Measurements from ENCODE around the gene P3H1. TPM values are rescaled to one million over a fixed set of nuclear protein-coding genes. Genes with fewer than 3 reads are reported as not detected.
A peak's percentile ranks its signal among the peaks of the same experiment; 100 is the strongest.
"Not testable (repeated sequence)": the region's sequence is repeated elsewhere in the genome, so short reads cannot be mapped to it uniquely, and the experiment has no call there.

The P3H1 gene
- total RNA-seq, 2 experiments from 2014 or later: 44.1 to 49.9 TPM

DNA sequence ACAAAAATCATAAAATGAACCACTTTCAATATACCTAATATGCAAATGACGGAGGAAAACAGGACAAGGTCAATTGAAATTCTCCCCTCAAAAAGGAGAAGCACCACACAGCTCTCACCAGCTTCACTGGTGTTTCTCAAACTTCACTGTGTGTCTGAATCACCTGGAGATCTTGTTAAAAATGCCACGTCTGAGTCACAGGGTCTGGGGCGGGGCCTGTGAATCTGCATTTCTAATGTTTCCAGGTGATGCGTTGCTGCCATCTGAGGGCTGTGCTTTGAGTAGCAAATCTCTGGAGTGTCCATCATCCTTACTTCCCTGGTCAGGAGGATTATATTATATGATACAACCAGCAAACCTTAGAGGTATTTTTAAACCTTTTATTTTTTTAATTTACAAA lies 35.8 kb downstream of the P3H1 start:
- POLR2A ChIA-PET: interaction anchor here (0.5 kb wide), 1 partner anchor 155 kb away, joined by 4 read pairs; no protein-coding TSS in a partner anchor
- peaks cover 3% of the 10 kb centered on the region for H3K4me1 Mint-ChIP-seq
- H3K27ac Mint-ChIP-seq: no peak overlapping the region
- H3K9me3 Mint-ChIP-seq: no peaks in the 10 kb centered on the region
- ATAC-seq (ENCODE audit: low read depth) (no peak), DNase-seq (no peak)
- no peak overlapping the region for H3K4me3 Mint-ChIP-seq
- H3K36me3 Mint-ChIP-seq: no peaks in the 10 kb centered on the region
- H3K27me3 Mint-ChIP-seq: no peaks in the 10 kb centered on the region

DNA sequence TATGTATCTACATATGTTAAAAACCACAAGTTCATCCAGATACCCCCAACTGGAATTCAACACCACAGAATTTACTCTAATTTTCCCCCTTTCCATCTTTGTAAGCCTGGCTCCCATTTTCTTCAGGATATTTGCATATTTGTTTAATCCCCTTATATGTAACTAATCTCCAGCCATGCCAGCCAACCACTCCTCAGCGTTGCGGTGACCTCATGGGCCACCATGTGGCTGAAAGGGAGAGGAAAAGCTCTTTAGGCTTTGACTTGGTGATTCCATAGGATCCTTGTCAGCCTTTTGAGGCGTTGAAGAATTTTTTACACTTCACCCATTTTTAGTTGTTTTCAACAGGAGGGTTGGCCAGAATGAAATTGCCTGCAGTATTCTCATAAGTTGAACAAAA lies 36.8 kb downstream of the P3H1 start:
- H3K9me3 Mint-ChIP-seq: no peaks in the 10 kb centered on the region
- POLR2A ChIA-PET: no interaction called here
- peaks cover 2% of the 10 kb centered on the region for H3K27me3 Mint-ChIP-seq
- H3K27ac Mint-ChIP-seq: no peak overlapping the region
- H3K4me3 Mint-ChIP-seq: no peak overlapping the region
- H3K4me1 Mint-ChIP-seq: peaks cover 3% of the 10 kb centered on the region
- DNase-seq: no peak
- no peak for ATAC-seq (ENCODE audit: low read depth)
- H3K36me3 Mint-ChIP-seq: no peaks in the 10 kb centered on the region

DNA sequence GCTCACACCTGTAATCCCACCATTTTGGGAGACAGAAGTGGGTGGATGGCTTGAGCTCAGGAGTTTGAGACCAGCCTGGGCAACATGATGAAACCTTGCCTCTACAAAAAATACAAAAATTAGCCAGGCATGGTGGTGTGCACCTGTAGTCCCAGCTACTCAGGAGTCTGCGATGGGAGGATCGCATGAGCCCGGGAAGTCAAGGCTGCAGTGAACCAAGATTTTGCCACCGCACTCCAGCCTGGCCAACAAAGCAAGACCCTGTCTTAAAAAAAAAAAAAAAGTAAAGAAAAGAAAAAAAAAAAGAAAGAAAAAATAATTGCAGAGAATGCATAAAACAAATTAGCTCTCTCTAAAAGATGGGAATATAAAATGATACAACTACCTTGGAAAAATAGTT lies 41.0 kb downstream of the P3H1 start:
- H3K36me3 Mint-ChIP-seq; H3K27me3 Mint-ChIP-seq; H3K27ac Mint-ChIP-seq; DNase-seq; H3K4me1 Mint-ChIP-seq; H3K4me3 Mint-ChIP-seq; H3K9me3 Mint-ChIP-seq; ATAC-seq (ENCODE audit: low read depth): not testable (repeated sequence)
- POLR2A ChIA-PET: interaction anchor here (0.7 to 1.1 kb wide), 2 partner anchors 24 to 68 kb away, joined by 4 read pairs; no protein-coding TSS in a partner anchor

DNA sequence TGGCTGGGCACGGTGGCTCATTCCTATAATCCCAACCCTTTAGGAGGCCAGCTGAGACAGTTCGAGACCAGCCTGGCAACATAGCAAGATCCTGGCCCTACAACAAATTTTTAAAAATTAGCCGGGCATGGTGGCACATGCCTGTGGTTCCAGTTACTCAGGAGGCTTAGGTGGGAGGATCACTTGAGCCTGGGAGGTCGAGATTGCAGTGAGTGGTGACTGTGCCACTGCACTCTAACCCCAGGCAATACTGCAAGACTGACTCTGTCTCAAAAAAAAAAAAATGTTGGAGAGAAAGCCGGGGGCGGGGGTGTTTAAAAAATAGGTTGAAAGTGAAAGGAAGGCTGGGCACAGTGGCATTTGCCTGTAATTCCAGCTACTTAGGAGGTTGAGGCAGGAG lies 43.3 kb downstream of the P3H1 start:
- no peak for ATAC-seq (ENCODE audit: low read depth)
- Mint-ChIP-seq H3K27ac (no peak overlapping the region), H3K36me3 (peaks cover 3% of the 10 kb centered on the region), H3K4me1 (no peaks in the 10 kb centered on the region), H3K27me3 (peaks cover 8% of the 10 kb centered on the region), H3K4me3 (no peak overlapping the region), H3K9me3 (no peaks in the 10 kb centered on the region)
- POLR2A ChIA-PET: interaction anchor here (0.7 kb wide), 1 partner anchor 993 kb away, joined by 3 read pairs; no protein-coding TSS in a partner anchor
- no peak for DNase-seq

DNA sequence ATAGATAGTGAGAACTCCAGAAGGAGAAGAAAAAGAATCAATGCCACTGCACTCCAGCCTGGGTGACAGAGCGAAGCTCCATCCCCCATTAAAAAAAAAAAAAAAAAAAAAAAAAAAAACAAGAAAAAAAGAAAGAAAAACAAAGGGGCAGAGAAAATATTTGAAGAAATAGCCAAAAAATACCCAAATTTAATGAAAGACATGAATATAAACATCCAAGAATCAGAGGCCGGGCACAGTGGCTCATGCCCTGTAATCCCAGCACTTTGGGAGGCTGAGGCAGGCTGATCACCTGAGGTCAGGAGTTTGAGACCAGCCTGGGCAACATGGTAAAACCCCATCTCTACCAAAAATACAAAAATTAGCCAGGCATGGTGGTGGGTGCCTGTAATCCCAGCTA lies 44.4 kb downstream of the P3H1 start:
- H3K4me3 Mint-ChIP-seq; H3K27ac Mint-ChIP-seq; H3K4me1 Mint-ChIP-seq; DNase-seq; H3K9me3 Mint-ChIP-seq; H3K27me3 Mint-ChIP-seq; ATAC-seq (ENCODE audit: low read depth); POLR2A ChIA-PET: not testable (repeated sequence)
- peaks cover 12% of the 10 kb centered on the region for H3K36me3 Mint-ChIP-seq

DNA sequence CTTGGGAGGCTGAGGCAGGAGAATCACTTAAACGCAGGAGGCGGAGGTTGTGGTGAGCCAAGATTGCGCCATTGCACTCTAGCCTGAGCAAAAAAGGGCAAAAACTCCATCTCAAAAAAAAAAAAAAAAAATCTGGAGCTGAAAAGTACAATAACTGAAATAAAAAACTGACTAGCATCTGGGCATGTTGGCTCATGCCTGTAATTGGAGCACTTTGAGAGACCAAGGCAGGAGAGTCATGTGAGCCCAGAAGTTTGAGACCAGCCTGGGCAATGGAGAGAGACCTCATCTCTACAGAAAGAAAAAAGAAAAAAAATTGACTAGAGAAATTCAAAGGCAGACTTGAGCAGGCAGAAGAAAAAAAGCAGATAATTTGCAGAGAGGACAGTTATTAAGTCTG lies 44.9 kb downstream of the P3H1 start:
- DNase-seq (no peak), ATAC-seq (ENCODE audit: low read depth) (no peak)
- Mint-ChIP-seq H3K4me1 (no peaks in the 10 kb centered on the region), H3K27ac (no peak overlapping the region), H3K9me3 (no peaks in the 10 kb centered on the region), H3K36me3 (peaks cover 15% of the 10 kb centered on the region), H3K27me3 (peaks cover 8% of the 10 kb centered on the region), H3K4me3 (no peak overlapping the region)
- POLR2A ChIA-PET: no interaction called here

DNA sequence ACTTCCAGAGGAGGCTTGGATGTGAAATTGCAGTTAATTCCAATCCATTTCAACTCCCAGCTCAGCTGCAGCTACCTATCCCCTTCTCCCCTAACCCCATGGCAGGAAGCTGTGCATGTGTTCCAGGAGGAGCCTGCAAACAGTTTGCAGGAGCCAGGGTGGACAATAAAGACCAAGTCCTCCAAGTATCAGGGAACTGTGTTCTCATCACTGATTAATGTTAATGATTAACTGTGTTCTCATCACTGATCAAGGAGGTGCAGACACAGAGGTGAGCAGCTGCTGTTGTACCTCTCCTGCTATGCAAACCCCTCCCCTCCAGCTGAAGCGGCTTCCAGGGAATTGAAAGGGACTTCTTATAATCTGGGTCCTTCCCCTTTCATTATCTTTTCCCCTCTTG lies 46.0 kb downstream of the P3H1 start:
- H3K36me3 Mint-ChIP-seq: peaks cover 23% of the 10 kb centered on the region
- H3K4me1 Mint-ChIP-seq: no peaks in the 10 kb centered on the region
- POLR2A ChIA-PET: no interaction called here
- H3K27me3 Mint-ChIP-seq: peaks cover 7% of the 10 kb centered on the region
- no peak overlapping the region for H3K4me3 Mint-ChIP-seq
- H3K27ac Mint-ChIP-seq: no peak overlapping the region
- no peaks in the 10 kb centered on the region for H3K9me3 Mint-ChIP-seq
- ATAC-seq (ENCODE audit: low read depth) (no peak), DNase-seq (no peak)

DNA sequence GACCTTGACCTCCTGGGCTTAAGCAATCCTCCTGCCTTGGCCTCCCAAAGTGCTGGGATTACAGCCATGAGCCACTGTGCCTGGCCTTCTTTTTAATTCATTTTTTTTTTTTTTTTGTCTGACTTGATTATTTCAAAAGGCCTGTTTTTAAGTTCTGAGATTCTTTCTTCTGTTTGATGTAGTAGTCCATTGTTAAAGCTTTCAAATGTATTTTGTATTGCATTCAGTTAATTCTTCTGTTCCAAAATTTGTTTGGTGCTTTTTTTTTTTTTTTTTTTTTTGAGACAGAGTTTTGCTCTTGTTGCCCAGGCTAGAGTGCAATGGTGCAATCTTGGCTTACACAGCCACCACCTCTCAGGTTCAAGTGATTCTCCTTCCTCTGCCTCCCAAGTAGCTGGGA lies 52.4 kb downstream of the P3H1 start:
- H3K27ac Mint-ChIP-seq; H3K4me3 Mint-ChIP-seq; H3K4me1 Mint-ChIP-seq; H3K27me3 Mint-ChIP-seq; POLR2A ChIA-PET; ATAC-seq (ENCODE audit: low read depth); DNase-seq: not testable (repeated sequence)
- H3K9me3 Mint-ChIP-seq: peaks cover 12% of the 10 kb centered on the region
- peaks cover 73% of the 10 kb centered on the region for H3K36me3 Mint-ChIP-seq

DNA sequence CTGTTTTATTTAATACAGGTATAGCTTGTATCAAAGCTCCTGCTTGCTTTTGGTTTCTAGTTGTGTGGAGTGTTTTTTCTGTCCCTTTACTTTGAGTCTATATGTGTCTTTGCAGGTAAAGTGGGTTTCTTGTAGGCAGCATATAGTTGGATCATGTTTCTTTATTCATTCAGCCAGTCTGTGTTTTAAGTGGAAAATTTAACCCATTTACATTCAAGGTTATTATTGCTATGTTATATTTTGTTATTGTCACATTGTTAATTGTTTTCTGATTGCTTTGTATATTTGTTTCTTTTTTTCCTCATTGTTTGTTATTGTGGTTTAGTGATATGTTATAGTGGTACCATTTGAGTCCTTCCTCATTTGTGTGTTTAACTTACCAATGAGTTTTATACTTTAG lies 53.5 kb downstream of the P3H1 start:
- ATAC-seq (ENCODE audit: low read depth): no peak
- Mint-ChIP-seq H3K27me3 (no peaks in the 10 kb centered on the region), H3K4me1 (peaks cover 6% of the 10 kb centered on the region), H3K9me3 (peaks cover 12% of the 10 kb centered on the region), H3K36me3 (peaks cover 78% of the 10 kb centered on the region), H3K4me3 (no peak overlapping the region), H3K27ac (no peak overlapping the region)
- POLR2A ChIA-PET: no interaction called here
- no peak for DNase-seq

DNA sequence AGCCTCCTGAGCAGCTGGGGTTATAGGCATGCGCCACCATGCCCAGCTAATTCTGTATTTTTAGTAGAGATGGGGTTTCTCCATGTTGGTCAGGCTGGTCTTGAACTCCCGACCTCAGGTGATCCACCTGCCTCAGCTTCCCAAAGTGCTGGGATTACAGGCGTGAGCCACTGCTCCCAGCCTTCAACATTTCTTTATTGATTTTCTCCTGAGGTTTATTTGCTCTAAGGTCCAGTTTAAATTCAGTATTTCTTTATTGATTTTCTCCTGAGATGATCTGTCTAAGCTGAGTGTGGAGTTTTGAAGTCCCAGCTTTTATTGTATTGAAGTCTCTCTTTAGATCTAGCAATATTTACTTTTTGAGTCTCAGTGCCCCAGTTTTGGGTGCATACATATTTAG lies 54.0 kb downstream of the P3H1 start:
- Mint-ChIP-seq H3K36me3 (peaks cover 79% of the 10 kb centered on the region), H3K9me3 (peaks cover 12% of the 10 kb centered on the region)
- DNase-seq; H3K4me1 Mint-ChIP-seq; ATAC-seq (ENCODE audit: low read depth); H3K4me3 Mint-ChIP-seq; H3K27ac Mint-ChIP-seq; POLR2A ChIA-PET; H3K27me3 Mint-ChIP-seq: not testable (repeated sequence)

DNA sequence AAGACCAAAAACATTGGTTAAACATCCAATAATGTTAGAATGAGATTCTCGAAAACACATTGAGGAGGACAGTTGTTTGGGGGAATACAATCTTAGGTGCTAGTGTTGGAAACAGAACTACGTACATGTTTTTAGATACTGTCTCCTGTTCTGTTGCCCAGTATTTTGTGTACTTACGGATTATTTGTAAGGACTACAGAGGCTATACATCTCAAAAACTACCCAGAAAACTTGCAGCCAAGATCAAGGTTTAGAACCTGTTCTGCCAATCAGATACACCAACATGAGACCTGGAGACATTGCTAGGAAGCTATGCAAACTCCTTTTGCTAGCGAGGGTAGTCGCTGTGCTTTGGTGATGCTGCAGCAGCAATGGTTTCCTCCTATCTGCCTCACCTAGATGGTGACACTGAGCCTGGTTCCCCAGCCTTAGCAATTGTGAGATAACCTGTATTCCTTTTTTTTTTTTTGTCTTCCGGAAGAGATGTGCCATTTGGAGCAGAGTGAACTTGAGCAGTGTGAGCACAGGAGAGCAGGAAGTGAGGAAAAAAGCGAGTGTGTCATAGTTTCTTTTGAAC lies 62.9 kb downstream of the P3H1 start:
- H3K4me1 Mint-ChIP-seq: peaks cover 2% of the 10 kb centered on the region
- DNase-seq (no peak), ATAC-seq (ENCODE audit: low read depth) (no peak)
- H3K4me3 Mint-ChIP-seq: no peak overlapping the region
- peaks cover 78% of the 10 kb centered on the region for H3K36me3 Mint-ChIP-seq
- H3K9me3 Mint-ChIP-seq: no peaks in the 10 kb centered on the region
- H3K27me3 Mint-ChIP-seq: no peaks in the 10 kb centered on the region
- H3K27ac Mint-ChIP-seq: no peak overlapping the region
- POLR2A ChIA-PET: no interaction called here

DNA sequence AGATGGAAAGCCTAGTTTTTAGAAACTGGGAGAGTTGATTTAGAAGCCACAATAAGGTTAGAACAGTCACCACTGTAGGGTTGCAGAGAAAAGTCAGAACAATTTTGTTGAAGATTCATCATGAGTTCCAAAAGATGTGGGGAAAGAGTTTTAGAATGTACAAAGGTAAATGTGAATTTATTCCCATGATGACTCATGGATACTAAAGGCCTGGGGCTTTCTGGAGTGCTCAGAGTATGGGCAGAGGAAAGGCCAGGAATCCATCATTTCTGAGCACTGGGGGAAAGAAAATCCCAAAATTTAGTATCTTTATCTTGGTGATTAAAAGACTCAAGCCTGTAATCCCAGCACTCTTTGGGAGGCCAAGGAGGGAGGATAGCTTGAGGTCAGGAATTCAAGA lies 66.8 kb downstream of the P3H1 start:
- Mint-ChIP-seq H3K4me3 (no peak overlapping the region), H3K4me1 (peaks cover 9% of the 10 kb centered on the region), H3K36me3 (peaks cover 75% of the 10 kb centered on the region), H3K9me3 (no peaks in the 10 kb centered on the region), H3K27ac (no peak overlapping the region), H3K27me3 (no peaks in the 10 kb centered on the region)
- ATAC-seq (ENCODE audit: low read depth) (no peak), DNase-seq (no peak)
- POLR2A ChIA-PET: no interaction called here

DNA sequence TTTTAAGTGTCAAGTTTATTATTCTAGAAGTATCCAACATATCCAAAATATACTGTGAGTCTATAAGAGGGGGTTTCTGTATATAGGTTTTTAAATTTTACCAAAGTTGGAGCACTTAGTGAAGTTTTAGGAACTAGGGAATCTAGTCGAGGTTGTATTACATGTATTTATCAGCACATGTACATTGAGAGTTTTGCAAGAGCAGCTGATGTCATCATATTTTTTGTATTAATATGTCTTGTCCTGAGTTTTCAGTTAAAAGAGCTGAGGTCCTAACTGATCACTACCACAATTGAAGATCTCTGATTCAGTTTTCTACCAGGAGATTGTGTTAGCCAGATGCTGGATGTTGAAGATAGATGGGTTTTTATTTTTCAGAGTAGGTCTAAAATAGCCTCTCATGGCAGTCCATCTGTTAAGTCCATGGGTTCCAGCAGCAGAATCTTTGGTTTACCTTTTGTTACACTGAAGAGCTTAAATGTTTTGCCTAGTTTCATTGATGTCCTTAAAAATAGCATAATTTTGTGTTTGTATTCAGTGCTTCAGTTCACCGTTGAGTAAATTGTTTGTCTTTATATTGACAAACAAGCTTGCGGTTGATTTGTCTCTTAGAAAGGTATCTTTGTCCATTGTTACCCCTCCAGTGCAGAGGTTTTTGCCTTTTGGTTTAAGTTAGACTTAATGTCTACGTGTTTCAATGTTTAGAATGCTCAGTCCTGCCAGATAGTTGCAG lies 68.6 kb downstream of the P3H1 start:
- Mint-ChIP-seq H3K9me3 (no peaks in the 10 kb centered on the region), H3K36me3 (peaks cover 70% of the 10 kb centered on the region), H3K27ac (peak overlapping the region; percentile 5), H3K27me3 (no peaks in the 10 kb centered on the region), H3K4me1 (peaks cover 17% of the 10 kb centered on the region), H3K4me3 (no peak overlapping the region)
- POLR2A ChIA-PET: no interaction called here
- no peak for ATAC-seq (ENCODE audit: low read depth)
- DNase-seq: no peak
